DMS 273 (cell line): ENCODE results near the gene OR3A2.
"Not testable (repeated sequence)": the region's sequence is repeated elsewhere in the genome, so short reads cannot be mapped to it uniquely, and the experiment has no call there.

Experiments used
- DNase-seq: peaks from one replicate; lab custom pipeline; 2025; ENCODE audit not compliant: unreplicated experiment; lab: John Stamatoyannopoulos, UW

Gene OR3A2

GRCh38 chr17:3295632-3296031, 90.5 kb downstream of the OR3A2 start:
- no peak for DNase-seq

GRCh38 chr17:3293548-3293947, 92.6 kb downstream of the OR3A2 start:
- not testable (repeated sequence) for DNase-seq

GRCh38 chr17:3282901-3283300, 103.2 kb downstream of the OR3A2 start:
- DNase-seq, result no peak

- no peak for DNase-seq
These were observed 110.0 kb downstream of the OR3A2 start for GRCh38 chr17:3276126-3276525.

- DNase-seq, result no peak
These were observed 114.8 kb downstream of the OR3A2 start for GRCh38 chr17:3271072-3271848.

- DNase-seq, result no peak
These were observed 125.5 kb downstream of the OR3A2 start for GRCh38 chr17:3260600-3260999.

GRCh38 chr17:3260163-3260562, 125.9 kb downstream of the OR3A2 start:
- DNase-seq, result no peak

GRCh38 chr17:3256575-3256974, 129.5 kb downstream of the OR3A2 start:
- DNase-seq, result no peak

GRCh38 chr17:3249013-3249412, 137.1 kb downstream of the OR3A2 start:
- DNase-seq, result not testable (repeated sequence)

- DNase-seq, result not testable (repeated sequence)
These were observed 141.3 kb downstream of the OR3A2 start for GRCh38 chr17:3244841-3245240.

- DNase-seq, result not testable (repeated sequence)
These were observed 145.1 kb downstream of the OR3A2 start for GRCh38 chr17:3241044-3241443.

GRCh38 chr17:3238685-3239084, 147.4 kb downstream of the OR3A2 start:
- DNase-seq, result not testable (repeated sequence)

- not testable (repeated sequence) for DNase-seq
These were observed 153.8 kb downstream of the OR3A2 start for GRCh38 chr17:3232300-3232699.
